Caco-2 (cell line): ENCODE data around the gene SLC39A11. TPM values are rescaled to one million over a fixed set of nuclear protein-coding genes. Genes with fewer than 3 reads are reported as not detected.

Source experiments
- BruUV-seq: library from RNA; stranded (reverse); fragments of 400-500 nt; replicated peaks from 2 replicates; lab custom pipeline; 2021; lab: Mats Ljungman, UMichigan
- CTCF ChIA-PET: fragments of 300-600 bp; sonication (Branson Sonifier 250); formaldehyde crosslinking; loops from one replicate; lab custom pipeline; 2022; ENCODE audit warnings: antibody characterized with exemption; lab: Charles Lee
- POLR2A ChIA-PET: fragments of 300-600 bp; sonication (Branson Sonifier 250); formaldehyde crosslinking; loops from one replicate; lab custom pipeline; 2022; ENCODE audit warnings: antibody characterized with exemption; lab: Charles Lee
- DNase-seq, 2 experiments: peaks; one replicate each; pipeline versions ENCODE4 v3.0.0 to v3.0.0-alpha.2; 2020 to 2022
- H3K27me3 ChIP-seq: replicated peaks from 2 replicates; pipeline ENCODE4 v1.6.0; 2011; ENCODE audit warnings: low read length; ENCODE audit not compliant: control insufficient read depth, insufficient read depth
- H3K36me3 ChIP-seq: 2 replicates; pipeline ENCODE4 v1.5.1; 2011; ENCODE audit warnings: low read length; ENCODE audit not compliant: control insufficient read depth, insufficient read depth
- H3K4me1 ChIP-seq: fragments of 250-450 bp; sonication (Bioruptor Pico); 2 replicates; pipeline ENCODE4 v1.5.1; 2020; ENCODE audit warnings: mild to moderate bottlenecking
- H3K4me3 ChIP-seq: 2 replicates; pipeline ENCODE4 v1.5.1; 2011; ENCODE audit warnings: low read depth, mild to moderate bottlenecking, control low read depth, low read length
- H3K9me3 ChIP-seq: fragments of 250-450 bp; sonication (Bioruptor Pico); 2 replicates; pipeline ENCODE4 v1.5.1; 2020; ENCODE audit warnings: mild to moderate bottlenecking, moderate library complexity
- H3K27ac Mint-ChIP-seq: one replicate; pipeline ENCODE4 v1.8.0; 2022; ENCODE audit warnings: mixed read lengths; ENCODE audit not compliant: unreplicated experiment
- H3K27me3 Mint-ChIP-seq: one replicate; pipeline ENCODE4 v1.8.0; 2022; ENCODE audit warnings: mixed read lengths; ENCODE audit not compliant: insufficient read depth, unreplicated experiment
- H3K36me3 Mint-ChIP-seq: one replicate; pipeline ENCODE4 v1.8.0; 2022; ENCODE audit warnings: mild to moderate bottlenecking, mixed read lengths; ENCODE audit not compliant: insufficient read depth, unreplicated experiment
- H3K4me1 Mint-ChIP-seq: one replicate; pipeline ENCODE4 v1.8.0; 2022; ENCODE audit warnings: low read depth, mixed read lengths; ENCODE audit not compliant: unreplicated experiment
- H3K4me3 Mint-ChIP-seq: one replicate; pipeline ENCODE4 v1.8.0; 2022; ENCODE audit warnings: mild to moderate bottlenecking, moderate library complexity, mixed read lengths; ENCODE audit not compliant: unreplicated experiment
- H3K9me3 Mint-ChIP-seq: one replicate; pipeline ENCODE4 v1.8.0; 2022; ENCODE audit warnings: mixed read lengths; ENCODE audit not compliant: unreplicated experiment
- intact Hi-C: fragments of 100-400 bp; cut with micrococcal nuclease; formaldehyde crosslinking; loops from one replicate; pipeline ENCODE4 v1.10.0; 2022; ENCODE audit not compliant: unreplicated experiment
- total RNA-seq: library from RNA; stranded (reverse); gene quantifications from 2 replicates; pipeline ENCODE4 v1.2.3, GENCODE V29; 2022
- TF ChIP-seq, protein P1 (sequence below), 2 experiments: fragments of 200-600 bp in 1 of 2; IDR thresholded peaks; 1 replicate in 1 of 2; 2 replicates in 1 of 2; pipeline versions ENCODE4 v1.5.1 to v1.8.0; 2011 to 2022; ENCODE audit warnings: antibody characterized with exemption in 1 of 2, control low read depth in 1 of 2, inconsistent platforms in 1 of 2, low read depth in 1 of 2, low read length in 1 of 2, mild to moderate bottlenecking in 1 of 2, moderate library complexity in 1 of 2; ENCODE audit not compliant: insufficient read depth in 1 of 2, severe bottlenecking in 1 of 2, unreplicated experiment in 1 of 2

Gene SLC39A11
- total RNA-seq, 1 experiment from 2014 or later: 26.4 TPM

DNA sequence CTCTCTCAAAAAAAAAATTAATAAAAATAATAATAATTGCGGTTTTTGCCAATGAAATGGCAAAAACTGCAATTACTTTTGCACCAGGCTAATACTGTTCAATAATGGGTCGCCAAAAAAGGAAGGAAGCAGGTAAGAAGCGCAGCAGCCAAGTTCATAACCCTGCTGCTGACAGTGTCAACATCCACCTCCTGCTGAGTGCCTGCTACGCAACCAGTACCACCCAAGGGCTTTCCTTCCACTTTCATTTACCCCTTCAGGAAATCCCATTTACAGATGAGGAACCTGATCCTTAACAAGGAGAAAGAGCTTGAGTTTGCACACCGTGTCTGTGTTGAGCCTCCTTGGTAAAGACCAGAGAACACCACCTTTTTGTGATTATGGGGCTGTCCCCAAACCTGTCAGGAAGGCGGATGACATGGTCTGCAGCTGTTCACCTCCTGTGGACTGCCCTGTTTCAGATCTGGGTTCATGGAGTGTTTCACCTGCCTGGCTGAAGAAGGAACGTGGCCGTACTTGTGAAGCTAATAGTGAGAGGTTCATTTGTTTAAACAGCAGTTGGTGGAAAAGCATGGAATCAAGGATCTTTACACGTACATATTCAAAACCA, 378.0 kb downstream of the SLC39A11 start:
- no peaks in the 10 kb centered on the region for H3K36me3 ChIP-seq
- H3K4me1 ChIP-seq: peaks cover 10% of the 10 kb centered on the region
- Mint-ChIP-seq H3K27ac (no peak overlapping the region), H3K4me1 (peaks cover 17% of the 10 kb centered on the region), H3K27me3 (no peaks in the 10 kb centered on the region), H3K9me3 (peaks cover 16% of the 10 kb centered on the region), H3K4me3 (no peak overlapping the region), H3K36me3 (peaks cover 6% of the 10 kb centered on the region)
- H3K9me3 ChIP-seq: peaks cover 5% of the 10 kb centered on the region; the same call in 1 of the 2 replicates
- POLR2A ChIA-PET: no interaction called here
- BruUV-seq: no TSS peak
- CTCF ChIA-PET: no interaction called here
- H3K4me3 ChIP-seq: no peak overlapping the region
- H3K27me3 ChIP-seq: no peaks in the 10 kb centered on the region
- DNase-seq: no peak
- intact Hi-C loops: no loop called here
- TF ChIP-seq, protein P1, sequence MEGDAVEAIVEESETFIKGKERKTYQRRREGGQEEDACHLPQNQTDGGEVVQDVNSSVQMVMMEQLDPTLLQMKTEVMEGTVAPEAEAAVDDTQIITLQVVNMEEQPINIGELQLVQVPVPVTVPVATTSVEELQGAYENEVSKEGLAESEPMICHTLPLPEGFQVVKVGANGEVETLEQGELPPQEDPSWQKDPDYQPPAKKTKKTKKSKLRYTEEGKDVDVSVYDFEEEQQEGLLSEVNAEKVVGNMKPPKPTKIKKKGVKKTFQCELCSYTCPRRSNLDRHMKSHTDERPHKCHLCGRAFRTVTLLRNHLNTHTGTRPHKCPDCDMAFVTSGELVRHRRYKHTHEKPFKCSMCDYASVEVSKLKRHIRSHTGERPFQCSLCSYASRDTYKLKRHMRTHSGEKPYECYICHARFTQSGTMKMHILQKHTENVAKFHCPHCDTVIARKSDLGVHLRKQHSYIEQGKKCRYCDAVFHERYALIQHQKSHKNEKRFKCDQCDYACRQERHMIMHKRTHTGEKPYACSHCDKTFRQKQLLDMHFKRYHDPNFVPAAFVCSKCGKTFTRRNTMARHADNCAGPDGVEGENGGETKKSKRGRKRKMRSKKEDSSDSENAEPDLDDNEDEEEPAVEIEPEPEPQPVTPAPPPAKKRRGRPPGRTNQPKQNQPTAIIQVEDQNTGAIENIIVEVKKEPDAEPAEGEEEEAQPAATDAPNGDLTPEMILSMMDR (IDR thresholded peaks at IDR 0.05; ENCODE audit: insufficient read depth in 1 of 2, low read depth in 1 of 2, low read length in 1 of 2, severe bottlenecking in 1 of 2, unreplicated experiment in 1 of 2): no peak

DNA sequence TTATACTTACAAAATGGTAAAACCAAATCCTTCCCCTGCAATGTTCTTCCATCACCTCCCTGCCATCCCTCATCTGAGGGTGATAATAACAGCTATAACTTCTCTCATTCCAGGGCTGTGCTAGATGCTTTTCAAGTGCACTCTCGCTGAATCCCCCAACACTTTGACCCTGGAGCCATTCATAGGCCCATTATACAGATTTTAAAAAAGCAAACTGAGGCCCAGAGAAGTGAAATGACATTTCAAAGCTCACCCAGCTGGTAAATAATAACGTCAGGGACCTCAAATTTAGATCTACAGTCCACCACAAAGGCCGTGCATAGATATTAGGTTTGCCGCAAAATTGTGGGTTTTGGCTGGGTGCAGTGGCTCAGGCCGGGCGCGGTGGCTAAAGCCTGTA, 378.8 kb downstream of the SLC39A11 start:
- no peak for DNase-seq
- H3K27me3 Mint-ChIP-seq: no peaks in the 10 kb centered on the region
- peaks cover 6% of the 10 kb centered on the region for H3K36me3 Mint-ChIP-seq
- no peaks in the 10 kb centered on the region for H3K27me3 ChIP-seq
- intact Hi-C loops: no loop called here
- peaks cover 10% of the 10 kb centered on the region for H3K4me1 ChIP-seq
- no peaks in the 10 kb centered on the region for H3K36me3 ChIP-seq
- ChIA-PET CTCF (interaction anchor here (0.6 kb wide), 2 partner anchors 14 to 157 kb away, joined by 3 read pairs; no protein-coding TSS in a partner anchor), POLR2A (no interaction called here)
- no TSS peak for BruUV-seq
- H3K4me3 Mint-ChIP-seq: no peak overlapping the region
- H3K4me1 Mint-ChIP-seq: peaks cover 17% of the 10 kb centered on the region
- H3K9me3 Mint-ChIP-seq: peaks cover 16% of the 10 kb centered on the region
- TF ChIP-seq, protein P1 (IDR thresholded peaks at IDR 0.05; ENCODE audit: insufficient read depth in 1 of 2, low read depth in 1 of 2, low read length in 1 of 2, severe bottlenecking in 1 of 2, unreplicated experiment in 1 of 2): no peak
- H3K27ac Mint-ChIP-seq: no peak overlapping the region
- peaks cover 5% of the 10 kb centered on the region; the same call in 1 of the 2 replicates for H3K9me3 ChIP-seq
- no peak overlapping the region for H3K4me3 ChIP-seq

DNA sequence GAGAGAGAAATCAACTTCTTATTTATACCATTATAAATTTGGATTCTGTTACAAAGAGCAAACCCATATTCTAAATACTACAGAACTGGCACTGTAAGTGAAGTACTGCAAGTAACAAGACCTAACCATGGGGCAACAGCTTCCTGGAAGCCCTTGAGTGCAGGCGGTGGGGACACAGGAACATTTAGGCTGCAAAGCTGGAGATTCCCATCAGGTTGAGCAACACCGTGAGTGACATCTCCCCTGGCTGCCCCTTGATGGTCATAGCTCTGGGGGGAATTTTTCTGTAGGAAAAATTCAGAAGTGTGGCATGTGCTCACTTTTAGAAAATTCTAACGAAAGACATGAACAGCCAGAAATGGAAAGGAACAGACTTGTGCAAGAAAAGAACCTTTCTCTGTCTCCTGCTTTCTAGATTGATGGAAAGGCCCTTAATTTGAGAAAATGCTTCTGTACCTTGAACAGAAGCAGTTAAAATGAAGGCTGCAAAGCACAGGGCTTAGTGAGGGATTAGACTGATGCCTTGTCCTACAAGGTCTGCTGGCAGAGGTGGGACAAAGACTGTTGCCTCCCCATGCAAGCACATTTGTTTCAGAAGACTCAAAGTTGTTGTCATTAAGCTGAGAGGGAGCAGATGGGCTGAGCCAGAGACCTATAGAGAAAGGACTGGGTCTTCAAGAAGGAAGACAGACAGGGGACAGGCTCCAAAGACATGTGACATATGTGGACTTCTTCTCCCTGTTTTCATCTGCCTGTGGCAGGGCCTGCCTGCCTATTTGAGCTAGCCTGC, 380.8 kb downstream of the SLC39A11 start:
- Histone ChIP-seq H3K4me1 (peaks cover 10% of the 10 kb centered on the region), H3K4me3 (no peak overlapping the region), H3K9me3 (peaks cover 5% of the 10 kb centered on the region; the same call in 1 of the 2 replicates), H3K36me3 (no peaks in the 10 kb centered on the region), H3K27me3 (no peaks in the 10 kb centered on the region)
- Mint-ChIP-seq H3K36me3 (peaks cover 6% of the 10 kb centered on the region), H3K27me3 (no peaks in the 10 kb centered on the region), H3K4me3 (no peak overlapping the region), H3K27ac (no peak overlapping the region), H3K9me3 (peaks cover 16% of the 10 kb centered on the region), H3K4me1 (peaks cover 12% of the 10 kb centered on the region)
- no TSS peak for BruUV-seq
- TF ChIP-seq, protein P1 (IDR thresholded peaks at IDR 0.05; ENCODE audit: insufficient read depth in 1 of 2, low read depth in 1 of 2, low read length in 1 of 2, severe bottlenecking in 1 of 2, unreplicated experiment in 1 of 2): no peak
- ChIA-PET CTCF (no interaction called here), POLR2A (no interaction called here)
- intact Hi-C loops: no loop called here
- no peak for DNase-seq
